H1 (cell line): Measurements from ENCODE around the gene RBP7. TPM values are rescaled to one million over a fixed set of nuclear protein-coding genes. Genes with fewer than 3 reads are reported as not detected.

Experiments used
- CTCF ChIA-PET: fragments of 300-600 bp; sonication (Branson Sonifier 250); formaldehyde crosslinking; loops from one replicate; lab custom pipeline; 2021; ENCODE audit not compliant: partially characterized antibody; lab: Charles Lee
- POLR2A ChIA-PET: fragments of 300-600 bp; sonication (Branson Sonifier 250); formaldehyde crosslinking; loops from one replicate; lab custom pipeline; 2021; ENCODE audit warnings: inconsistent platforms; ENCODE audit not compliant: partially characterized antibody; lab: Charles Lee
- DNase-seq, 2 experiments: peaks; one replicate each; pipeline versions ENCODE4 v3.0.0 to v3.0.0-alpha.2; 2010 to 2022; ENCODE audit warnings: low spot score in 2 of 2, low read depth in 1 of 2, mixed read lengths in 1 of 2
- FAIRE-seq: peaks from 2 replicates; lab custom pipeline; 2011; peaks lifted over from hg19 to GRCh38; lab: Jason Lieb, UNC
- H2AFZ ChIP-seq: 2 replicates; pipeline ENCODE4 v1.8.1; 2012; ENCODE audit warnings: low read length, inconsistent platforms
- H2AK5ac ChIP-seq: 2 replicates; pipeline ENCODE4 v1.6.1; 2013; ENCODE audit warnings: low read depth, low read length
- H2BK120ac ChIP-seq: replicated peaks from 2 replicates; pipeline ENCODE3; 2013; ENCODE audit warnings: low read depth, low read length, inconsistent platforms
- H2BK12ac ChIP-seq: 2 replicates; pipeline ENCODE4 v1.6.1; 2013; ENCODE audit warnings: low read depth, low read length
- H2BK15ac ChIP-seq: 2 replicates; pipeline ENCODE4 v1.6.1; 2013; ENCODE audit warnings: low read length
- H2BK20ac ChIP-seq: 2 replicates; pipeline ENCODE4 v1.6.1; 2013; ENCODE audit warnings: low read length
- H2BK5ac ChIP-seq: 2 replicates; pipeline ENCODE4 v1.6.1; 2013; ENCODE audit warnings: low read depth, low read length
- H3K14ac ChIP-seq: 2 replicates; pipeline ENCODE4 v1.6.1; 2013; ENCODE audit warnings: inconsistent platforms; ENCODE audit not compliant: insufficient read length
- H3K18ac ChIP-seq: 2 replicates; pipeline ENCODE4 v1.6.1; 2013; ENCODE audit warnings: low read length; ENCODE audit errors: extremely low read depth
- H3K23ac ChIP-seq: 2 replicates; pipeline ENCODE4 v1.6.1; 2013; ENCODE audit warnings: inconsistent platforms; ENCODE audit not compliant: insufficient read length
- H3K23me2 ChIP-seq: 2 replicates; pipeline ENCODE4 v1.6.1; 2013; ENCODE audit warnings: low read depth, low read length
- H3K27ac ChIP-seq: 2 replicates; pipeline ENCODE4 v1.6.1; 2011; ENCODE audit warnings: low read depth, low read length, inconsistent platforms
- H3K27me3 ChIP-seq, 4 experiments: replicated peaks in 1 of 4; 1 replicate in 1 of 4; 2 replicates in 3 of 4; pipeline versions ENCODE4 v1.6.1 to v1.8.1; 2011 to 2013; ENCODE audit warnings: low read length in 3 of 4, mild to moderate bottlenecking in 3 of 4, inconsistent platforms in 2 of 4, mixed read lengths in 2 of 4, moderate library complexity in 1 of 4; ENCODE audit not compliant: control insufficient read depth in 3 of 4, insufficient read depth in 3 of 4; ENCODE audit errors: extremely low read depth in 1 of 4
- H3K36me3 ChIP-seq, 4 experiments: 2 replicates each; pipeline versions ENCODE4 v1.6.1 to v1.8.1; 2011 to 2013; ENCODE audit warnings: mild to moderate bottlenecking in 4 of 4, low read length in 3 of 4, moderate library complexity in 2 of 4, control low read depth in 1 of 4, inconsistent platforms in 1 of 4; ENCODE audit not compliant: insufficient read depth in 4 of 4, control insufficient read depth in 2 of 4
- H3K4ac ChIP-seq: replicated peaks from 2 replicates; pipeline ENCODE3; 2013; ENCODE audit warnings: low read length, low read depth, mixed read lengths, inconsistent platforms; ENCODE audit not compliant: insufficient read length
- H3K4me1 ChIP-seq, 4 experiments: replicated peaks in 1 of 4; 1 replicate in 1 of 4; 2 replicates in 3 of 4; pipeline versions ENCODE4 v1.6.1 to v1.8.1; 2011 to 2013; ENCODE audit warnings: low read length in 3 of 4, inconsistent platforms in 2 of 4, mixed read lengths in 1 of 4; ENCODE audit not compliant: insufficient read depth in 4 of 4, control insufficient read depth in 3 of 4
- H3K4me2 ChIP-seq, 2 experiments: 2 replicates each; pipeline versions ENCODE4 v1.6.1 to v1.8.1; 2011 to 2013; ENCODE audit warnings: low read depth in 2 of 2, low read length in 2 of 2, control low read depth in 1 of 2, inconsistent platforms in 1 of 2, mild to moderate bottlenecking in 1 of 2; ENCODE audit not compliant: insufficient read depth in 1 of 2
- H3K4me3 ChIP-seq, 4 experiments: fragments of 200-600, 300-600 bp in 1 of 4; sonication (generic), shearing (Covaris generic), sonication (Bioruptor Twin) in 1 of 4; 2 replicates each; pipeline versions ENCODE4 v1.5.1 to v1.8.1; 2011 to 2016; ENCODE audit warnings: low read length in 4 of 4, low read depth in 3 of 4, control low read depth in 2 of 4, inconsistent platforms in 2 of 4, mild to moderate bottlenecking in 2 of 4, mixed read lengths in 1 of 4, moderate library complexity in 1 of 4; ENCODE audit not compliant: insufficient read depth in 2 of 4; ENCODE audit errors: extremely low read depth in 1 of 4
- H3K56ac ChIP-seq: replicated peaks from 2 replicates; pipeline ENCODE3; 2013; ENCODE audit warnings: low read depth, mild to moderate bottlenecking, mixed read lengths, low read length, inconsistent platforms; ENCODE audit not compliant: insufficient read length
- H3K79me1 ChIP-seq: 2 replicates; pipeline ENCODE4 v1.6.1; 2013; ENCODE audit warnings: low read depth, low read length, control low read depth
- H3K79me2 ChIP-seq, 2 experiments: 2 replicates each; pipeline versions ENCODE4 v1.6.1 to v1.8.1; 2012 to 2013; ENCODE audit warnings: low read length in 2 of 2, mild to moderate bottlenecking in 2 of 2, inconsistent platforms in 1 of 2; ENCODE audit not compliant: insufficient read depth in 2 of 2, control insufficient read depth in 1 of 2
- H3K9ac ChIP-seq, 4 experiments: replicated peaks in 1 of 4; 1 replicate in 1 of 4; 2 replicates in 3 of 4; pipeline versions ENCODE4 v1.6.1 to v1.8.1; 2011 to 2013; ENCODE audit warnings: low read depth in 3 of 4, low read length in 3 of 4, control low read depth in 2 of 4, mild to moderate bottlenecking in 2 of 4, moderate library complexity in 2 of 4, inconsistent platforms in 1 of 4; ENCODE audit errors: extremely low read depth in 1 of 4
- H3K9me3 ChIP-seq, 2 experiments: 2 replicates each; pipeline versions ENCODE4 v1.6.1 to v1.8.1; 2012 to 2013; ENCODE audit warnings: mild to moderate bottlenecking in 2 of 2, moderate library complexity in 2 of 2, control low read depth in 1 of 2, inconsistent platforms in 1 of 2, low read depth in 1 of 2, low read length in 1 of 2, mixed read lengths in 1 of 2; ENCODE audit not compliant: insufficient read depth in 2 of 2
- H4K20me1 ChIP-seq, 2 experiments: replicated peaks in 1 of 2; 2 replicates each; pipeline versions ENCODE3 to v1.8.1; 2011 to 2013; ENCODE audit warnings: inconsistent platforms in 2 of 2, low read length in 2 of 2, mild to moderate bottlenecking in 1 of 2; ENCODE audit not compliant: insufficient read depth in 2 of 2, control insufficient read depth in 1 of 2
- H4K5ac ChIP-seq: 2 replicates; pipeline ENCODE4 v1.6.1; 2013; ENCODE audit warnings: low read length, low read depth, mixed read lengths, inconsistent platforms; ENCODE audit not compliant: insufficient read length
- H4K8ac ChIP-seq: 2 replicates; pipeline ENCODE4 v1.8.0; 2013; ENCODE audit warnings: mild to moderate bottlenecking, moderate library complexity, low read length, inconsistent platforms; ENCODE audit not compliant: insufficient read depth; ENCODE audit errors: extremely low read depth
- H4K91ac ChIP-seq: replicated peaks from 2 replicates; pipeline ENCODE3; 2013; ENCODE audit warnings: low read length, mixed read lengths, inconsistent platforms; ENCODE audit not compliant: insufficient read length
- BCL11A ChIP-seq, 2 experiments: IDR thresholded peaks; one replicate each; pipeline ENCODE4 v1.6.1; 2011; ENCODE audit warnings: low read depth in 2 of 2, low read length in 2 of 2, mild to moderate bottlenecking in 2 of 2
- KDM4A ChIP-seq: IDR thresholded peaks from one replicate; pipeline ENCODE4 v1.7.1; 2012; ENCODE audit warnings: low read depth, mild to moderate bottlenecking, moderate library complexity, low read length, inconsistent platforms; ENCODE audit not compliant: severe bottlenecking
- NRF1 ChIP-seq: IDR thresholded peaks from 2 replicates; pipeline ENCODE4 v1.6.1; 2011; ENCODE audit warnings: mild to moderate bottlenecking, low read depth, low read length, improper control_type of control experiment
- RAD21 ChIP-seq, 2 experiments: IDR thresholded peaks in 1 of 2; conservative IDR thresholded peaks in 1 of 2; 2 replicates each; pipeline ENCODE4 v1.6.1; 2011; ENCODE audit warnings: low read depth in 2 of 2, low read length in 2 of 2, improper control_type of control experiment in 1 of 2, inconsistent platforms in 1 of 2, mild to moderate bottlenecking in 1 of 2, moderate library complexity in 1 of 2
- SIN3A ChIP-seq, 2 experiments: IDR thresholded peaks in 1 of 2; conservative IDR thresholded peaks in 1 of 2; 2 replicates each; pipeline ENCODE4 v1.6.1; 2011 to 2012; ENCODE audit warnings: low read length in 2 of 2, improper control_type of control experiment in 1 of 2, low read depth in 1 of 2, mild to moderate bottlenecking in 1 of 2
- SIRT6 ChIP-seq: IDR thresholded peaks from one replicate; pipeline ENCODE4 v1.7.1; 2012; ENCODE audit warnings: low read length, inconsistent platforms
- SP2 ChIP-seq: IDR thresholded peaks from 2 replicates; pipeline ENCODE4 v1.6.1; 2012; ENCODE audit warnings: mild to moderate bottlenecking, low read length, inconsistent platforms
- SP4 ChIP-seq: IDR thresholded peaks from 2 replicates; pipeline ENCODE4 v1.6.1; 2012; ENCODE audit warnings: low read length, inconsistent platforms
- TBP ChIP-seq: IDR thresholded peaks from 2 replicates; pipeline ENCODE4 v1.6.1; 2011; ENCODE audit warnings: low read depth, low read length, improper control_type of control experiment
- ZNF274 ChIP-seq: IDR thresholded peaks from 2 replicates; pipeline ENCODE4 v1.7.0; 2012; ENCODE audit warnings: low read length, borderline replicate concordance; ENCODE audit errors: extremely low read depth
- WGBS, 2 experiments: shearing (Covaris generic) in 1 of 2; methylation state at CpG; one replicate each; pipeline versions ENCODE4 v1.1.6 to v1.1.7; 2013 to 2015; ENCODE audit warnings: low lambda C conversion rate in 2 of 2, mixed read lengths in 2 of 2, inconsistent platforms in 1 of 2, low coverage in 1 of 2, missing lambda C conversion rate in 1 of 2; ENCODE audit not compliant: insufficient replicate concordance in 2 of 2, insufficient coverage in 1 of 2, insufficient read length in 1 of 2; ENCODE audit errors: extremely low coverage in 1 of 2, missing lambda C conversion rate in 1 of 2; 5-methylcytosine and 5-hydroxymethylcytosine counted together
- polyA plus RNA-seq, 7 experiments: library from polyadenylated mRNA; depleted of rRNA in 3 of 7; stranded (reverse) in 5 of 7; unstranded in 2 of 7; fragments of >200 nt in 5 of 7; fragments of 200-250 nt in 2 of 7; gene quantifications; 1 replicate in 5 of 7; 2 replicates in 1 of 7; 4 replicates in 1 of 7; pipeline versions ENCODE4 v1.2.1 to v1.2.3, GENCODE V29; 2011 to 2013; ENCODE audit warnings: missing spikeins in 2 of 7, mixed read lengths in 2 of 7
- total RNA-seq: library from RNA; stranded (reverse); fragmentation: NEBNext Ultra II Directional; extraction: Animal tissue kit (Norgen Biotek cat#: 25700); gene quantifications from 2 replicates; pipeline ENCODE4 v1.2.1, GENCODE V29; 2021
- TF ChIP-seq, protein P1 (sequence below), 3 experiments: IDR thresholded peaks; 1 replicate in 2 of 3; 2 replicates in 1 of 3; pipeline versions ENCODE4 v1.5.1 to v1.6.1; 2011; ENCODE audit warnings: low read length in 3 of 3, mild to moderate bottlenecking in 3 of 3, inconsistent platforms in 2 of 3, low read depth in 1 of 3, moderate library complexity in 1 of 3; ENCODE audit not compliant: insufficient read depth in 1 of 3; ENCODE audit errors: control extremely low read depth in 1 of 3

RBP7 gene
- total and polyA plus RNA-seq, 2 of the 8 experiments (the other 6 are each of a cell fraction or from before 2014, with no cell fraction given): 5.7 to 7.2 TPM

DNA sequence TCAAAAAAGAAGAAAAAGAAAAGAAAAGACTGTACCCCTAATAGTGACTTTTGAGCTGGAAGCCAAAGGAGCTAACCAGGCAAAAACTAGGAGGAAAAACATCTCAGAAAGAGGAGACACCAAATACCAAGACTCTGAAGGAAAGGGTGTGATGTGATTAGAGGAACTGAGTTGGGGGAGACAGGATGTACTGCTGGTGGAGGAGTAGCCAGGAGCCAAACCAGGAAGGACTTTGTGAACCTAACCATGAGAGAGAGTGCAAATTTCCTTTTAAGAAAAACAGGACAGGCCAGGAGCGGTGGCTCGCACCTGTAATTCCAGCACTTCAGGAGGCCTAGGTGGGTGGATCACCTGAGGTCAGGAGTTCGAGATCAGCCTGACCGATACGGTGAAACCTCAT lies 4.1 kb upstream of the RBP7 start:
- 87% methylated on average over 5 of the region's 5 CpGs; no CpG with 5 or more reads in 1 of the 2 experiments for WGBS, 2 experiments
- ChIA-PET CTCF (interaction anchor here (0.6 to 1.4 kb wide), 3 partner anchors 10 to 202 kb away, joined by 3 to 9 read pairs (median 3); no protein-coding TSS in a partner anchor), POLR2A (interaction anchor here (0.7 kb wide), 1 partner anchor 46 kb away, joined by 3 read pairs; no protein-coding TSS in a partner anchor)
- H2BK120ac ChIP-seq: no peak overlapping the region
- no peak overlapping the region for H2BK15ac ChIP-seq
- H4K91ac ChIP-seq: no peak overlapping the region
- no peak overlapping the region for H2BK20ac ChIP-seq
- no peak overlapping the region for H3K4me2 ChIP-seq
- DNase-seq (no peak), FAIRE-seq (no peak)
- H2BK12ac ChIP-seq: no peak overlapping the region
- no peak overlapping the region for H2AK5ac ChIP-seq
- no peaks in the 10 kb centered on the region for H3K36me3 ChIP-seq
- no peak overlapping the region for H3K14ac ChIP-seq
- no peak overlapping the region for H3K4me3 ChIP-seq
- H3K56ac ChIP-seq: no peak overlapping the region
- no peaks in the 10 kb centered on the region for H3K79me2 ChIP-seq
- H3K23me2 ChIP-seq: peaks cover 6% of the 10 kb centered on the region; the same call in 1 of the 2 replicates
- no peak overlapping the region for H3K27ac ChIP-seq
- H4K8ac ChIP-seq: no peak overlapping the region
- H3K9me3 ChIP-seq: no peaks in the 10 kb centered on the region
- no peak overlapping the region for H4K5ac ChIP-seq
- no peak overlapping the region for H3K4ac ChIP-seq
- no peak overlapping the region for H3K9ac ChIP-seq
- no peak overlapping the region for H3K23ac ChIP-seq
- no peak overlapping the region for H3K18ac ChIP-seq
- no peaks in the 10 kb centered on the region for H4K20me1 ChIP-seq
- H3K27me3 ChIP-seq: peaks cover 8 to 18% (median 17%) of the 10 kb centered on the region in 4 experiments
- no peak overlapping the region for H2AFZ ChIP-seq
- H3K4me1 ChIP-seq: peaks cover 0 to 4% (median 1%) of the 10 kb centered on the region in 4 experiments; a peak in 3 of 7 replicates
- H3K79me1 ChIP-seq: no peaks in the 10 kb centered on the region
- H2BK5ac ChIP-seq: no peak overlapping the region
- TF ChIP-seq RAD21 (IDR thresholded peaks at IDR 0.05 in 1 of 2, conservative IDR thresholded peaks at IDR 0.05 in 1 of 2; ENCODE audit: low read depth in 2 of 2, low read length in 2 of 2) (no peak), KDM4A (no peak), SP2 (no peak), TBP (no peak), BCL11A (IDR thresholded peaks at IDR 0.05; ENCODE audit: low read depth in 2 of 2, low read length in 2 of 2) (no peak), SIRT6 (no peak), ZNF274 (no peak), NRF1 (no peak), SP4 (no peak), SIN3A (conservative IDR thresholded peaks at IDR 0.05 in 1 of 2, IDR thresholded peaks at IDR 0.05 in 1 of 2; ENCODE audit: low read depth in 1 of 2, low read length in 2 of 2) (no peak)
- TF ChIP-seq, protein P1, sequence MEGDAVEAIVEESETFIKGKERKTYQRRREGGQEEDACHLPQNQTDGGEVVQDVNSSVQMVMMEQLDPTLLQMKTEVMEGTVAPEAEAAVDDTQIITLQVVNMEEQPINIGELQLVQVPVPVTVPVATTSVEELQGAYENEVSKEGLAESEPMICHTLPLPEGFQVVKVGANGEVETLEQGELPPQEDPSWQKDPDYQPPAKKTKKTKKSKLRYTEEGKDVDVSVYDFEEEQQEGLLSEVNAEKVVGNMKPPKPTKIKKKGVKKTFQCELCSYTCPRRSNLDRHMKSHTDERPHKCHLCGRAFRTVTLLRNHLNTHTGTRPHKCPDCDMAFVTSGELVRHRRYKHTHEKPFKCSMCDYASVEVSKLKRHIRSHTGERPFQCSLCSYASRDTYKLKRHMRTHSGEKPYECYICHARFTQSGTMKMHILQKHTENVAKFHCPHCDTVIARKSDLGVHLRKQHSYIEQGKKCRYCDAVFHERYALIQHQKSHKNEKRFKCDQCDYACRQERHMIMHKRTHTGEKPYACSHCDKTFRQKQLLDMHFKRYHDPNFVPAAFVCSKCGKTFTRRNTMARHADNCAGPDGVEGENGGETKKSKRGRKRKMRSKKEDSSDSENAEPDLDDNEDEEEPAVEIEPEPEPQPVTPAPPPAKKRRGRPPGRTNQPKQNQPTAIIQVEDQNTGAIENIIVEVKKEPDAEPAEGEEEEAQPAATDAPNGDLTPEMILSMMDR (IDR thresholded peaks at IDR 0.05; ENCODE audit: control extremely low read depth in 1 of 3, insufficient read depth in 1 of 3, low read depth in 1 of 3, low read length in 3 of 3): no peak
